GM19035 (cell line): ENCODE data around the gene F2RL1.
"Not testable (repeated sequence)": the region's sequence is repeated elsewhere in the genome, so short reads cannot be mapped to it uniquely, and the experiment has no call there.

Experiments used
- ATAC-seq: cut with Tn5 transposase; IDR thresholded peaks from one replicate; pipeline ENCODE4 v1.9.1; 2021; ENCODE audit not compliant: unreplicated experiment

F2RL1 gene

DNA sequence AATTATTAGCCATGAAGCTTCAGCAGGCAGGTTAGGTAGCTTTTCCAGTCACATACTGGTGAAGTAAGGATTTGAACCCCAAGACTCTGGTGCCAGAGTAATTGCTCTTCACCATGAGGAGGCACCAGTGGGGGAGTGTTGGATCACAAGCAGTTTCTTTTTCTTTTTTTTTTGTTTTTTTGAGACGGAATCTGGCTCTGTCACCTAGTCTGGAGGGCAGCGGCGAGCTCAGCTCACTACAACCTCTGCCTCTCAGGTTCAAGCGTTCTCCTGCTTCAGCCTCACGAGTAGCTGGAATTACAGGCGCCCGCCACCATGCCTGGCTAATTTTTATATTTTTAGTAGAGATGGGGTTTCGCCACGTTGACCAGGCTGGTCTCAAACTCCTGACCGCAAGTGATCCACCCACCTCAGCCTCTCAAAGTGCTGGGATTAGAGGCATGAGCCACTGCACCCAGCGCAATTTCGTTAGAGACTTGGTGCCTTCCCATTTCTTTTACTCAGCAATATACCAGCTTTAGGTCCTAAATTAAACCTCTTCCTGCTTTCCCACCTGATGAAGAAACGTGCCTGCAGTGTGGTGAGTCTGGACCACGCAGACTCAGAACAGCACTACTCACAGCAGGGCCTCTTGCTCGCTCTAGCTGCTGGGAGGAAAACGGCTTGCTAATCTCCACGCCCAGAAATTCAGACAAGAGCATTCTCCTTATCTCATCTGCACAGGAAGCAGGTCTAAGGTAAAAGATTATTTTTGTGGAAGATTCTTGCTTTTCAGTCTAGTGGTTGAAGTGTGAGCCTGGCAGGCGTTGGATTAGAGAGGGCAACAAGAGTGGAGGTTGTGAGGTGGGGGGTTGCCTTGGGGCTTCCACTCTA, 30.8 kb downstream of the F2RL1 start, which contains the start of gene S100Z:
S100Z (plus strand) TSS at position 596 of the 873 bp plus-strand sequence. CDS start 25,346 bp downstream, outside the sequence.
- ATAC-seq, result no peak

DNA sequence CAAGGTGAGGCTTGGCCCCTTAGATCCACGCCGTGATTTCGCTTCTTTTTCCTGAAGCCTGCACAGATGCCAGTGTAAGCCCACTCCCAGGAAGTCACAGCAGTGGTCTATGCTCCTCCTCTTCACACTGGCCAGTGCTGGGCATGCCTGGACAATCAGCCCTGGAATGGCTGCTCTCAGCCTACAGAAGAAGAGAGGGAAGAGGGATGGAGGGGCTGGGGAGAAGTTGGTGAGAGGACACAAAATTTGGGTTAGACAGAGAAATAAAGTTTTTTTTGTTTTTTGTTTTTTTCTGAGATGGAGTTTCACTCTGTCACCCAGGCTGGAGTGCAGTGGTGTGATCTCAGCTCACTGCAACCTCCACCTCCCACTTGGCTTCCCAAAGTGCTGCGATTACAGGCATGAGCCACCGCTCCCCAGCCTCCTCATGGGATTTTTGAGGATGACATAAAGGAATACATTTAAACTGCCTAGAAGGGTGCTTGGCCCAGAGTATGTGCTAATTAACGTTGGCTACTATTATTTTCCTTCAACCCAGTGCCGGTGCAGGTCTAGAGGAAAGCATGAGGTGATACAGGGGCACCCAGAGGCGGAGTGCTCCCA, 31.8 kb downstream of the F2RL1 start:
- no peak for ATAC-seq

- no peak for ATAC-seq
Observed at GRCh38 chr5:76851728-76852369, 33.0 kb downstream of the F2RL1 start.

DNA sequence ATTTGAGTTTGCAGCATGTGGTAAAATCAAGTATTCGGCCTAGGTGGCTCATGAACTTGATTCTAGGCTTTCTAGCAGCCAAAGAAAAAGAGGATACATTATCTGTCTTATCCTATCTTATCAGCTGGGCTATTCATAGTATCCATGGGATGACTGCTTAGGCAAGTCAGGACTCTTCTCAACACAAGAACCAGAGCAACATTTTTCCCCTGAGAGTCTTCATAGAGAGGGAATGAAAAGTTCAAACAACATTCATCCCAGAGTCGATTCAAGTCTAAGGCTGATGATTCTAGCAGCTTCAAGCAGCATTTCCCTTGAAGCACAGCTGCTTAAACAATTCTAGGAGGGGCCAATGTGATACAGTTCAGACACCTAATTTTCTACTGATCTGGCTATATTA, 33.9 kb downstream of the F2RL1 start:
- no peak for ATAC-seq

- not testable (repeated sequence) for ATAC-seq
Observed at GRCh38 chr5:76853741-76854140, 34.9 kb downstream of the F2RL1 start.

GRCh38 chr5:76854644-76855043, 35.8 kb downstream of the F2RL1 start:
- no peak for ATAC-seq

- ATAC-seq, result not testable (repeated sequence)
Observed at GRCh38 chr5:76855501-76855900, 36.7 kb downstream of the F2RL1 start.

DNA sequence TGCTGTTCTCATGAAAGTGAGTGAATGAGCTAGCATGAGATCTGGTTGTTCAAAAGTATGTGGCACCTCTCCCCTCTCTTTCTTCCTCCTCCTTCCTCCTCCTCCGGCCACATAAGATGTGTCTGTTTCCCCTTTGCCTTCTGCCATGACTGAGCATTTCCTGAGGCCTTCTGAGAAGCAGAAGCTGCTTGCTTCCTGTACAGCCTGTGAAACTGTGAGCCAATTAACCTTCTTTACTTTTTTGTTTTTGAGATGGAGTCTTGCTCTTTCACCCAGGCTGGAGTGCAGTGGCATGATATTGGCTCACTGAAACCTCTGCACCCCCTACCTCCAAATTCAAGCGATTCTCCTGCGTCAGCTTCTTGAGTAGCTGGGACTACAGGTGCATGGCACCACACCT, 37.1 kb downstream of the F2RL1 start:
- ATAC-seq, result no peak

DNA sequence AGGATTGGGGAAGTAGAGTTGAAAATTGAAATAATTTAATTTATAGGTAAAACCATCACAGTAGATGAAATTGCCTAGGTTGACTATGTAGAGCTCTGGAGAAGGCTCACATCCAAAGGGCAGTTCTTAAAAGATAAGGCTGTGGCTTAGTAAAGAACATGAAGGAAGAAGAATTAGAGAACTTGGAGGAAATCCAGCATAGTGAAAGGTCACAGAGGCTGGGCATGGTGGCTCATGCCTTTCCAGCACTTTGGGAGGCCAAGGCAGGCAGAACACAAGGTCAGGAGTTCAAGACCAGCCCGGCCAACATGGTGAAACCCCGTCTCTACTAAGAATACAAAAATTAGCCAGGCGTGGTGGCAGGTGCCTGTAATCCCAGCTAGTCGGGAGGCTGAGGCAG, 38.0 kb downstream of the F2RL1 start:
- not testable (repeated sequence) for ATAC-seq

GRCh38 chr5:76859591-76860247, 40.9 kb downstream of the F2RL1 start:
- no peak for ATAC-seq

DNA sequence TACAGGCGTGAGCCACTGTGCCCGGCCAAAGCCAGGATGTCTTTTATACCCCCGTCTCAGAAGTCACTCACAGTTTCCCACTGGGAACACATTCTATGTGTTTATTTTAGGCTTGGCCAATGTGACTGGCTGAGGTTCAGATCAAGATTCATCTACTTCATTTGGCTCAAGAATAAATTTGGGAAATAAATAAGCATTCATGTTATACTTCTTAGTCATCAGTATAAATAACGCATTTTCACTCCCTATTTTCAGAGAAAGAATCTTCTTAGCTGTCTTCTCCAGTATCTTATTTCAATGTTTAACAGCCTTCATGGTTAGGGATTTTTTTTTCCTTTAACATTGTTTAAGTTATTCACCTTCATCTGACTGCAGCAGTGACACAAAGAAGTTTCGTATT, 42.8 kb downstream of the F2RL1 start:
- no peak for ATAC-seq

- ATAC-seq, result no peak
Observed at GRCh38 chr5:76863001-76863400, 44.2 kb downstream of the F2RL1 start.

DNA sequence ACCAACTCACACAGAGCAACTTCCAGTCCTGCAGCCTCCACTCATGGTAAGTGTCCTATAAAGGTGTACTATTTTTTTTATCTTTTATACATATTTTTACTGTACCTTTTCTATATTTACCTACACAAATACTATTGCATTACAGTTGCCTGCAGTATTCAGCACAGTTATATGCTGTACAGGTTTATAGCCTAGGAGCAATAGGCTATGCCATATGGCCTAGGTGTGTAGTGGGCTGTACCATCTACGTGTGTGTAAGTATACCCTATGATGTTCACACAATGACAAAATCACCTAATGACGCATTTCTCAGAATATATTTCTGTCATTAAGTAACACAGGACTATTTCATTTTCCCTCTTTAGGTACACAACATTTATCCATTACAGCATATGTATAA, 47.7 kb downstream of the F2RL1 start:
- ATAC-seq, result no peak

DNA sequence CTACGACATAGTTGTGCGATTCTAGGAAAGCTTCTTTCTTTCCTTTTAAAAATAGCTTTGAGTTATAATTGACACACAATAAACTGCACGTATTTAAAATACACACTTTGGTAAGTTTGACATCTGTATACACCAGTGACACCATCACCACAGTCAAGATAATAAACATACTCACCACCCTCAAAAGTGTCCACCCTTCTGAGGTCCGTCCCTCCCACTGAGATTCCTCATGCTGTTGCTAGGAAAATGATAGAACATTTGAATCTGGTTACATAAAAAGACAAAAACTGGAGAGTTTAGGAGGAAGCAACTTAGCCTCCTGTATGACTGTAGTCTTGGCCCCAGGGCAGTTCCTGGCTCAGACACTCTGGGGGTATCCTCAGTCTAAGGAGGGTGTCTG, 48.2 kb downstream of the F2RL1 start:
- no peak for ATAC-seq

GRCh38 chr5:76867827-76868693, 49.2 kb downstream of the F2RL1 start:
- no peak for ATAC-seq

DNA sequence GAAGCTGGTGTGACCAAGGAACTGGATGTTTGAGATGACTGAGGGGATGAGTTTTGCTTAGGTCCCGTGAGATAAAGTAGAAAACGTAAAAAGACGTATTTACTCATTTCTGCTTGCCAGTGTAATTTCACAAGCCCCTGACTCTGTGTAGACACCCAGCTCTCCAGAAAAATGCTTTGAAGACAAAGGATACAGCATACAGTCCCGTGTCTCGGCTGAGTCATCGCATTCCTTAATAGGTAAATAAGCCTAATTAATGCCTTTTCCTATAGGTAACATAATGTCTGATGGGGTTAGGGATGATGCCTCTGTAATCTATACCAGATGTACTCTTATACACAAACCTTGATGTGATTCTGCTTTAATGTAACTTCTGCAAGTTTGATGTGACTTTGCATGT, 51.2 kb downstream of the F2RL1 start:
- ATAC-seq, result no peak

- ATAC-seq, result no peak
Observed at GRCh38 chr5:76874088-76874581, 55.3 kb downstream of the F2RL1 start.
